A549 (cell line): ENCODE results near the gene KLHL22. TPM values are rescaled to one million over a fixed set of nuclear protein-coding genes. Genes with fewer than 3 reads are reported as not detected.
"Not testable (repeated sequence)": the region's sequence is repeated elsewhere in the genome, so short reads cannot be mapped to it uniquely, and the experiment has no call there.

Source experiments
- ATAC-seq, 2 experiments: fragments of 200-7000 bp in 1 of 2; fragments of >200 bp in 1 of 2; cut with Nextera tagmentation in 1 of 2; cut with Tn5 transposase in 1 of 2; 3 replicates each; pipeline versions ENCODE4 v1.8.0 to v1.9.1; 2018 to 2020; ENCODE audit warnings: mild to moderate bottlenecking in 1 of 2, moderate library complexity in 1 of 2
- CTCF ChIA-PET: fragments of 300-600 bp; sonication (Branson Sonifier 250); formaldehyde crosslinking; extraction: SDS; loops from one replicate; lab custom pipeline; 2021; ENCODE audit warnings: antibody characterized with exemption, inconsistent platforms; lab: Yijun Ruan, JAX
- POLR2A ChIA-PET: fragments of 350-600 bp; formaldehyde crosslinking; extraction: SDS; loops from one replicate; lab custom pipeline; 2021; ENCODE audit warnings: antibody characterized with exemption, inconsistent platforms; lab: Yijun Ruan, JAX
- DNase-seq, 2 experiments: peaks; one replicate each; pipeline versions ENCODE4 v3.0.0 to v3.0.0-alpha.2; 2011 to 2016; ENCODE audit warnings: low read depth in 1 of 2, low spot score in 1 of 2
- FAIRE-seq: peaks from 2 replicates; lab custom pipeline; 2011; peaks lifted over from hg19 to GRCh38; lab: Jason Lieb, UNC
- H3K27ac ChIP-seq, 2 experiments: fragments of >200 bp; sonication (Bioruptor Twin); formaldehyde crosslinking; 3 replicates each; pipeline ENCODE4 v1.5.1; 2016 to 2017
- H3K4me1 ChIP-seq: fragments of >200 bp; sonication (Bioruptor Twin); formaldehyde crosslinking; 3 replicates; pipeline ENCODE4 v1.6.1; 2016
- H3K4me2 ChIP-seq: fragments of >200 bp; sonication (Bioruptor Twin); formaldehyde crosslinking; 3 replicates; pipeline ENCODE4 v1.6.1; 2016
- H3K4me3 ChIP-seq: fragments of >200 bp; sonication (Bioruptor Twin); formaldehyde crosslinking; 3 replicates; pipeline ENCODE4 v1.5.1; 2016
- H3K9me3 ChIP-seq: fragments of >200 bp; sonication (Bioruptor Twin); formaldehyde crosslinking; 3 replicates; pipeline ENCODE4 v1.6.1; 2016
- E2F6 ChIP-seq: IDR thresholded peaks from 2 replicates; pipeline ENCODE4 v1.6.1; 2012; ENCODE audit warnings: low read depth, borderline replicate concordance
- EHF ChIP-seq: fragments of 250-450 bp; sonication (Bioruptor Pico); IDR thresholded peaks from 2 replicates; pipeline ENCODE4 v1.5.0; 2020; ENCODE audit warnings: mild to moderate bottlenecking
- FOXS1 ChIP-seq: fragments of 250-450 bp; sonication (Bioruptor Pico); IDR thresholded peaks from 2 replicates; pipeline ENCODE4 v1.5.0; 2020; ENCODE audit warnings: mild to moderate bottlenecking, moderate library complexity
- HOXB13 ChIP-seq: fragments of 250-450 bp; sonication (Bioruptor Pico); IDR thresholded peaks from 2 replicates; pipeline ENCODE4 v1.5.0; 2020; ENCODE audit warnings: low read depth, mild to moderate bottlenecking, moderate library complexity
- HOXB5 ChIP-seq: fragments of 250-450 bp; sonication (Bioruptor Pico); IDR thresholded peaks from 2 replicates; pipeline ENCODE4 v1.5.0; 2020; ENCODE audit warnings: mild to moderate bottlenecking, moderate library complexity
- KDM1A ChIP-seq: fragments of 200-600 bp; sonication (generic); IDR thresholded peaks from 2 replicates; pipeline ENCODE4 v1.6.1; 2016; ENCODE audit warnings: low read depth, mild to moderate bottlenecking
- NFE2L2 ChIP-seq: fragments of 150-350 bp; conservative IDR thresholded peaks from 2 replicates; pipeline ENCODE4 v1.6.1; 2014; ENCODE audit warnings: low read length
- RARB ChIP-seq: fragments of 250-450 bp; sonication (Bioruptor Pico); IDR thresholded peaks from 2 replicates; pipeline ENCODE4 v1.8.0; 2021; ENCODE audit warnings: mild to moderate bottlenecking, moderate library complexity
- RFX5 ChIP-seq: fragments of 450-650 bp; IDR thresholded peaks from 2 replicates; pipeline ENCODE4 v1.7.1; 2014; ENCODE audit warnings: antibody characterized with exemption, mild to moderate bottlenecking, moderate library complexity
- TP53 ChIP-seq: fragments of 250-450 bp; sonication (Bioruptor Pico); IDR thresholded peaks from 2 replicates; pipeline ENCODE4 v1.5.0; 2021; ENCODE audit warnings: mild to moderate bottlenecking, moderate library complexity
- WGBS: methylation state at CpG from one replicate; pipeline ENCODE4 v1.1.6; 2017; ENCODE audit errors: missing lambda C conversion rate; 5-methylcytosine and 5-hydroxymethylcytosine counted together
- polyA plus RNA-seq, 4 experiments: library from polyadenylated mRNA; depleted of rRNA in 3 of 4; stranded (reverse); fragments of >200 nt; fragmentation: RNase III in 1 of 4; extraction: RNeasy Plus Mini Kit Qiagen cat#74134 plus additional on column Dnase treatment in 1 of 4; gene quantifications; 2 replicates in 3 of 4; 3 replicates in 1 of 4; pipeline ENCODE4 v1.2.3, GENCODE V29; 2011 to 2017
- TF ChIP-seq, protein P1 (sequence below): fragments of 250-450 bp; sonication (Bioruptor Pico); IDR thresholded peaks from 2 replicates; pipeline ENCODE4 v1.5.0; 2020; ENCODE audit warnings: low read depth, mild to moderate bottlenecking, moderate library complexity
- TF ChIP-seq, protein P2 (sequence below): fragments of >200 bp; sonication (Bioruptor Twin); formaldehyde crosslinking; IDR thresholded peaks from 2 replicates; pipeline ENCODE4 v1.6.1; 2016
- TF ChIP-seq, protein P3 (sequence below): fragments of 250-450 bp; sonication (Bioruptor Pico); IDR thresholded peaks from 2 replicates; pipeline ENCODE4 v1.5.0; 2021; ENCODE audit warnings: mild to moderate bottlenecking, moderate library complexity, borderline replicate concordance

KLHL22 gene
- polyA plus RNA-seq, 2 of the 4 experiments (the other 2 are of a cell fraction) = 11.7 TPM

GRCh38 chr22:20483771-20484170 lies 11.8 kb downstream of the KLHL22 start (continued):
- TF ChIP-seq KDM1A (no peak), HOXB5 (no peak)

DNA sequence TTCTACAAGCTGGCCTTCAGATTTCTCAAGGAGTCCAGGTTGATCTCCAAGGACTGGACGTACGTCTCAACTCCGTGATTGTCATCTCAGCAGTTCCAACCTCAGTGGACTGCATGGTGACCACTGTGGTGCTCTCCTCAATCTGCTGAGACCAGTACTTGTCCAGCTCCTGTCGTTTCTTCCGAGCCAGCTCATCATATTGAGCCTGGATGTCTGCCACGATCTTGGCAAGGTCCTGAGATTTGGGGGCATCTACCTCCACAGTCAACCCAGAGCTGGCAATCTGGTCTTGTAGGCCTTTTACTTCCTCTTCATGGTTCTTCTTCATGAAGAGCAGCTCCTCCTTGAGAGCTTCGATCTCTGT lies 12.5 kb downstream of the KLHL22 start:
- H3K4me1 ChIP-seq, DNase-seq, H3K4me3 ChIP-seq, H3K27ac ChIP-seq, ATAC-seq, H3K4me2 ChIP-seq, FAIRE-seq, H3K9me3 ChIP-seq, POLR2A ChIA-PET: not testable (repeated sequence)
- 95% methylated on average over 5 of the region's 7 CpGs for WGBS
- CTCF ChIA-PET = interaction anchor here (0.8 to 2.0 kb wide), 3 partner anchors 9 to 81 kb away, joined by 3 to 6 read pairs (median 4); no protein-coding TSS in a partner anchor

DNA sequence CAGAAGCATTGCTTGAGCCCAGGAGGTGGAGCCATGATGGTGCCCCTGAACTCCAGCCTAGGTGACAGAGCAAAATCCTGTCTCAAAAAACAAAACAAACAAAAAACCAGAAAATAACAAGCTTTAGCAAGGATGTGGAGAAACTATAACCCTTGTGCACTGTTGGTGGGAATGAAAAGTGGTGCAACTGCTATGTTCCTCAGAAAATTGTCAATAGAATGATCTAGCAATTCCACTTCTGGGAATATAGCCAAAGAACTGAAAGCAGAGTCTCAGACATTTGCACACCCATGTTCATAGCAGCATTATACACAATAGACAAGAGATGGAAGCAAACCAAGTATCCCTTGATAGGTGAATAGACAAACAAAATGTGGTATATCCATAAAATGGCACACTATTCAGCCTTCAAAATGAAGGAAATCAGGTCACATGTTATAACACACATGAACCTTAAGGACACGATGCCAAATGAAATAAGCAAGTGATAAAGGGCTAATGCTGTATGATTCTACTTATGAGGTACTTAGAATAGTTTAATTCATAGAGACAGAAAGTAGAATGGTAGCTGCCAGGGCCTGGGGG lies 15.9 kb downstream of the KLHL22 start:
- ChIA-PET POLR2A (no interaction called here), CTCF (no interaction called here)
- H3K4me3 ChIP-seq = no peak overlapping the region
- no peak overlapping the region for H3K27ac ChIP-seq
- DNase-seq (no peak), FAIRE-seq (no peak), ATAC-seq (no peak)
- TF ChIP-seq NFE2L2 (no peak), FOXS1 (CRISPR knock-in tag) (no peak), HOXB13 (CRISPR knock-in tag) (no peak), RARB (no peak)
- TF ChIP-seq, protein P1, sequence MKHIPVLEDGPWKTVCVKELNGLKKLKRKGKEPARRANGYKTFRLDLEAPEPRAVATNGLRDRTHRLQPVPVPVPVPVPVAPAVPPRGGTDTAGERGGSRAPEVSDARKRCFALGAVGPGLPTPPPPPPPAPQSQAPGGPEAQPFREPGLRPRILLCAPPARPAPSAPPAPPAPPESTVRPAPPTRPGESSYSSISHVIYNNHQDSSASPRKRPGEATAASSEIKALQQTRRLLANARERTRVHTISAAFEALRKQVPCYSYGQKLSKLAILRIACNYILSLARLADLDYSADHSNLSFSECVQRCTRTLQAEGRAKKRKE (CRISPR knock-in tag) = no peak
- TF ChIP-seq, protein P2, sequence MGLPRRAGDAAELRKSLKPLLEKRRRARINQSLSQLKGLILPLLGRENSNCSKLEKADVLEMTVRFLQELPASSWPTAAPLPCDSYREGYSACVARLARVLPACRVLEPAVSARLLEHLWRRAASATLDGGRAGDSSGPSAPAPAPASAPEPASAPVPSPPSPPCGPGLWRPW = no peak
- no peaks in the 10 kb centered on the region for H3K9me3 ChIP-seq
- 93% methylated on average over 1 of the region's 1 CpG for WGBS
- H3K4me2 ChIP-seq = no peak overlapping the region
- no peaks in the 10 kb centered on the region for H3K4me1 ChIP-seq

GRCh38 chr22:20478059-20478458 lies 17.5 kb downstream of the KLHL22 start:
- CTCF ChIA-PET, H3K4me3 ChIP-seq, POLR2A ChIA-PET, DNase-seq, H3K27ac ChIP-seq, H3K4me2 ChIP-seq, FAIRE-seq, ATAC-seq, H3K4me1 ChIP-seq, H3K9me3 ChIP-seq: not testable (repeated sequence)
- WGBS = 98% methylated on average over 6 of the region's 6 CpGs

- WGBS = 96% methylated on average over 12 of the region's 12 CpGs
- H3K4me3 ChIP-seq, H3K9me3 ChIP-seq, CTCF ChIA-PET, H3K4me2 ChIP-seq, FAIRE-seq, ATAC-seq, H3K27ac ChIP-seq, H3K4me1 ChIP-seq, POLR2A ChIA-PET, DNase-seq: not testable (repeated sequence)
Measured at GRCh38 chr22:20475569-20475968, 20.0 kb downstream of the KLHL22 start.

DNA sequence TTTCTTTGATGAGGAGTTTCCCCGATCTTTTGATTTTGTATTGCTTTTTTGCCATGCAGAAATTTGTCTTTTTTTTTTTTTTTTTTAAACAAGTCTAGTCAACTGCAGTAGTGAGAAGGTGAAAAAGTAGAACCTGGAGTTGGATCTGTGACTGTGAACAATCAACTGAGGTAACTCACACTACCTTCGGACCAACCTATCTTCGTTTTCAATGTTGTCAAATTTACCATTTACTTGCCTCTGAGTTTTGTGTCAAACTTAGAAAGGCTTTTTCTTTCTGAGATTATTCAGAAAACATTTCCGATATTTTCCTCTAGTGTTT lies 20.5 kb downstream of the KLHL22 start:
- CTCF ChIA-PET = no interaction called here
- ATAC-seq (no peak), FAIRE-seq (no peak), DNase-seq (no peak)
- H3K4me2 ChIP-seq = no peak overlapping the region
- POLR2A ChIA-PET = no interaction called here
- no peak overlapping the region for H3K27ac ChIP-seq
- H3K4me3 ChIP-seq = no peak overlapping the region
- no peaks in the 10 kb centered on the region for H3K9me3 ChIP-seq
- H3K4me1 ChIP-seq = no peaks in the 10 kb centered on the region
- TF ChIP-seq EHF (CRISPR knock-in tag) (no peak), TP53 (CRISPR knock-in tag) (no peak), E2F6 (no peak), RFX5 (no peak)
- TF ChIP-seq, protein P3, sequence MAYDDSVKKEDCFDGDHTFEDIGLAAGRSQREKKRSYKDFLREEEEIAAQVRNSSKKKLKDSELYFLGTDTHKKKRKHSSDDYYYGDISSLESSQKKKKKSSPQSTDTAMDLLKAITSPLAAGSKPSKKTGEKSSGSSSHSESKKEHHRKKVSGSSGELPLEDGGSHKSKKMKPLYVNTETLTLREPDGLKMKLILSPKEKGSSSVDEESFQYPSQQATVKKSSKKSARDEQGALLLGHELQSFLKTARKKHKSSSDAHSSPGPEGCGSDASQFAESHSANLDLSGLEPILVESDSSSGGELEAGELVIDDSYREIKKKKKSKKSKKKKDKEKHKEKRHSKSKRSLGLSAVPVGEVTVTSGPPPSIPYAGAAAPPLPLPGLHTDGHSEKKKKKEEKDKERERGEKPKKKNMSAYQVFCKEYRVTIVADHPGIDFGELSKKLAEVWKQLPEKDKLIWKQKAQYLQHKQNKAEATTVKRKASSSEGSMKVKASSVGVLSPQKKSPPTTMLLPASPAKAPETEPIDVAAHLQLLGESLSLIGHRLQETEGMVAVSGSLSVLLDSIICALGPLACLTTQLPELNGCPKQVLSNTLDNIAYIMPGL (CRISPR knock-in tag) = no peak
- whole genome bisulfite sequencing = 94% methylated on average over 4 of the region's 4 CpGs
